Myocyte (in vitro differentiated cells): Measurements from ENCODE around the gene HMX1. TPM values are rescaled to one million over a fixed set of nuclear protein-coding genes. Genes with fewer than 3 reads are reported as not detected.

Experiments
- DNase-seq: peaks from one replicate; pipeline ENCODE4 v3.0.0-alpha.2; 2012; ENCODE audit warnings: low read depth
- total RNA-seq: library from RNA; depleted of rRNA; stranded (reverse); fragments of >200 nt; gene quantifications from 2 replicates; pipeline ENCODE4 v1.2.3, GENCODE V29; 2014

The HMX1 gene
- total RNA-seq, 1 donor from 2014 or later = not detected

GRCh38 chr4:8869002-8869897 is 2.4 kb downstream of the HMX1 start:
- DNase-seq = no peak

- no peak for DNase-seq
Observed at GRCh38 chr4:8868321-8869001, 3.2 kb downstream of the HMX1 start.

- no peak for DNase-seq
Observed at GRCh38 chr4:8867624-8868320, 3.9 kb downstream of the HMX1 start.

GRCh38 chr4:8866828-8867623 is 4.6 kb downstream of the HMX1 start:
- DNase-seq = no peak

GRCh38 chr4:8866421-8866820 is 5.2 kb downstream of the HMX1 start:
- DNase-seq = no peak

GRCh38 chr4:8865681-8866310 is 5.8 kb downstream of the HMX1 start:
- DNase-seq = no peak

GRCh38 chr4:8864912-8865680 is 6.5 kb downstream of the HMX1 start:
- no peak for DNase-seq

- DNase-seq = no peak
Observed at GRCh38 chr4:8863686-8864682, 7.7 kb downstream of the HMX1 start.

GRCh38 chr4:8862800-8863685 is 8.6 kb downstream of the HMX1 start:
- no peak for DNase-seq

GRCh38 chr4:8862334-8862733 is 9.3 kb downstream of the HMX1 start:
- DNase-seq = no peak

- no peak for DNase-seq
Observed at GRCh38 chr4:8861576-8862295, 9.9 kb downstream of the HMX1 start.

GRCh38 chr4:8860892-8861575 is 10.6 kb downstream of the HMX1 start:
- DNase-seq = no peak

GRCh38 chr4:8860096-8860891 is 11.3 kb downstream of the HMX1 start:
- no peak for DNase-seq

- DNase-seq = no peak
Observed at GRCh38 chr4:8859550-8860095, 12.0 kb downstream of the HMX1 start.

- no peak for DNase-seq
Observed at GRCh38 chr4:8858701-8859210, 12.9 kb downstream of the HMX1 start.
